NCI-H69 (cell line): ENCODE measurements around the gene ADAMTS19.

ENCODE experiments used
- DNase-seq: peaks from one replicate; lab custom pipeline; 2025; lab: John Stamatoyannopoulos, UW

The ADAMTS19 gene

GRCh38 chr5:129770024-129770820 lies 310.1 kb downstream of the ADAMTS19 start:
- DNase-seq: no peak

GRCh38 chr5:129771058-129771838 lies 311.1 kb downstream of the ADAMTS19 start:
- DNase-seq: peak; percentile 59

GRCh38 chr5:129773376-129773775 lies 313.3 kb downstream of the ADAMTS19 start:
- DNase-seq: no peak

- no peak for DNase-seq
These were observed 321.5 kb downstream of the ADAMTS19 start for GRCh38 chr5:129781594-129781993.
